Measurements from ENCODE around the gene JADE1.

Gene JADE1

DNA sequence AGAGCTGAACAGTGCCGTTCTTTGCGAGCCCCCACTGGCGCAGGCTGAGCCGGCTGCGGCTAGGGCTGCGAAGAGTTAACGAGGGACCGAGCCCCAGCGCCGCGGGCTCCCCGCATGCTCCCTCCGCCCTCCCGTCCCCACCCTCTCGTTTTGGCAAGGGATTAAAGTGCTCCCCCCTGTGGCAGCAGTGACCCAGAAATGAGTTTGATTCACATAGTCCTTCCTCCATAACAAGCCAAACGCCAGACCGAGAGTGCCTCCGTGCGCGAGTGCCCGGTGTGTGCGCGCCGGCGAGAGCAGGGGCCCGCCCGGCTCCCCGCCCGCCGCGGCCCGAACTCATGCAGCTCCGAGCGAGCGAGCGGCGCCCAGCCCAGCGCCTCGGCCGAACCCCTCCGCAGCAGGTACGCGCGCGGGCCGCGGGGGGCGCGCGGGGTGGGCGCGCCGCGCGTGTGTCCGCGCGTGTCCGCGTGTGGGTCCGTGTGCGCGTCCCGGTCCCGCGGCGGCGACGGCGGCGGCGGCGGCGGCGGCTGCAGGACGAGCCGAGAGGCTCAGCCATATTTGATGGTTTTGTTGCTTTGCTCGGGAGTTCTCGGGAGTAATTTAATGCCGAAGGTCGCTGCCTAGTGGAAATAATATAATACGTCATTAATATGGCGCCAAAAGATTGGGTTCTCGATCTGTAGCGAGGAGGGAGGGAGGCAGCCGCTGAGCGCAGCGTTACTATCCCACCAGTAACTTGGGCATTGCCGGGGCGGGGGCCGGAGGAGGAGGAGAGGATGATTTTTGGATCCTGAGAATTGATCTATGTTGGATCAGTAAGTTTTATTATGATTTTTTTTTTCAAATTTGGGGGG lies at the start of gene JADE1:
Gene JADE1, plus strand, starts transcription at position 224 of the 854 bp plus-strand sequence. CDS start 22,059 bp downstream, outside the sequence.
- DNase-seq, result peak; percentile 84

DNA sequence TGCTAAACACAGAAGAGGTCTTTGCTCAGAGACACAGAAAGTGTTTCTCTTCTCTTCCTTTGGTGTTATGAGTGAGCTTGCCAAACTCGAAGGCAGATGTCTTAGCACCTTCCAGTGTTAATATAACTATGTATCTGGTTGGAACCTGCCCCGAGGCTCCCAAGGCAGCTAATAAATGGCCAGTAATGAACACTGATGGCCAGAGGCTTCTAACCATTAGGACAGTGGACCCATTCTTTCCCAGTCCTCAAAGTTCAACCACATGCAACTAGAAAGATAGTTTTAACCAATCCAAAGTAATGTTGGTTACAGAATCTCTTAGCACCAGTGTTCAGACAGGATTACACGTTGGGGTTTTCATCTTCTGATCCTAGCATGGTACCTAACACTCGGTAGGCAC lies 42.7 kb upstream of the JADE1 start:
- DNase-seq, result no peak

GRCh38 chr4:128768373-128768996 lies 41.0 kb upstream of the JADE1 start:
- no peak for DNase-seq

GRCh38 chr4:128769011-128769410 lies 40.5 kb upstream of the JADE1 start:
- no peak for DNase-seq

DNA sequence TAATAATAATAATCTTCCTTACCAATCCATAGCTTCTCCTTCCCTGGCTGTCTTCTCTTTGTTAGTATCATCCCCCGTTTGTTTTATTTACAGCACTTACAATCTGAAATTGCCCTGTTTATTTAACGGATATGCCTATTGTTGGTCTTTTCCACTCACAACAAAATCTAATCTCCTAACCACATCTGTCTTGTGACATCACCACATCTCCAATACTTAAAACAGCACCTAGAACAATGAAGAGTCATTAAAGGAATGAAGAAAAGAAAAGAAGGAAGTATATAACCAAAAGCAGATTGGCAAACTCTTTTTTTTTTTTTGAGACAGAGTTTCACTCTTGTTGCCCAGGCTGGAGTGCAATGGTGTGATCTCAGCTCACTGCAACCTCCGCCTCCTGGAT lies 38.7 kb upstream of the JADE1 start:
- DNase-seq, result no peak

DNA sequence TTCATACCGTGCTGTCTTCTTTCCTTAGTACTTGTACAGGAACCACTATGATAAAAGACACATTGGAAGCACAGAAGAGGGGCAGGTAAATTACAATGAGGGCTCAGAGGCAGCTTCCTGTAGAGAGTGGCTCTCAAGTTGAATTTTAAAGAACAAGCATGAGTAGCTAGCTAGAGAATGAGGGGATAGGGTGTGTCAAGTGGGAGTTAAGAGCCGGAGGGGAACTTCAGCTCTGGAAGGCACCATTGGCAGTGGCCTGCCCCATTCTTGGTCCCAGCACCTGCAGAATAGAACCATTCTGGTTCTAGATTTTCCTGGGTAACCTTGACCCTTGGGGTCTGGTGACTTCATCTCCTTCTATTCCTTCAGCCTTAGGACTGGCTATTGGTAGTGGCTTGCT lies 34.0 kb upstream of the JADE1 start:
- no peak for DNase-seq

GRCh38 chr4:128775916-128776315 lies 33.6 kb upstream of the JADE1 start:
- no peak for DNase-seq

DNA sequence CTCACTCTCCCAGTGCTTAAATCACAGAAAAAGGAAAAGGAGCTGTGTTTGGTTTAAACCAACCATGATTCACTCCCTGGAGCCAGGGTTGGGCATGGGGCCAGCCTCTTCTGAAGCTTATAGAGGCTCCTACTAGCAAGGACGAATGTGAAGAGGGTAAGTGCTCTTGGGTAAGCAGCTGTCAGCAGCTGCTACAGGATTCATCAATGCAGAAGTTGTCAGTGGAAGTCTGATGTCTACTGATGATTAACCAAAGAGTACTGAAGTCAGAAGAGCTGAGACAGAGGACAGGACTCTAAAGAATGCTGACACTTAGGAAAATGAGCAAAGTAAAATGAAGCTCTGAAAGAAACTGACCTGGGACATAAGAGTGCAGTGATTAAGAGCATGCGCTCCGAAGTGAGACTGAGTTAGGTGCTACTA lies 32.7 kb upstream of the JADE1 start:
- DNase-seq, result no peak

DNA sequence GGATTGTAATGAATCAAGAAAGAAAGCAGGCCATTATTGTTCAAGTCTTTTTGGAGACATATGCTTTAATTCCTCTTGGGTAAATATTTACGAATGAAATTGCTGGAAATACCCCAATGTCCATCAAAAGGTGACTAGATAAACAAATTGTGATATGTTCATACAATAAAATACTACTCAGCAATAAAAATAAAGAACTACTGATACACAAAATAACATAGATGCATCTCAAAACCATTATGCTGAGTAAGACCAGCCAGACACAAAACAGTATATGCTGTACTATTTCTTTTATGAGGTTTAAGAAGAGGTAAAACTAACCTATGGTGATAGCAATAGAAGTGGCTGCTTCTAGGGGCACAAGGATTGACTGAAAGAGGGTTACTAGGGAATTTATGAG lies 28.8 kb upstream of the JADE1 start:
- DNase-seq, result no peak

GRCh38 chr4:128782076-128782715 lies 27.3 kb upstream of the JADE1 start:
- no peak for DNase-seq

GRCh38 chr4:128782875-128783614 lies 26.5 kb upstream of the JADE1 start:
- no peak for DNase-seq

- no peak for DNase-seq
Observed at GRCh38 chr4:128787509-128788311, 21.8 kb upstream of the JADE1 start.

DNA sequence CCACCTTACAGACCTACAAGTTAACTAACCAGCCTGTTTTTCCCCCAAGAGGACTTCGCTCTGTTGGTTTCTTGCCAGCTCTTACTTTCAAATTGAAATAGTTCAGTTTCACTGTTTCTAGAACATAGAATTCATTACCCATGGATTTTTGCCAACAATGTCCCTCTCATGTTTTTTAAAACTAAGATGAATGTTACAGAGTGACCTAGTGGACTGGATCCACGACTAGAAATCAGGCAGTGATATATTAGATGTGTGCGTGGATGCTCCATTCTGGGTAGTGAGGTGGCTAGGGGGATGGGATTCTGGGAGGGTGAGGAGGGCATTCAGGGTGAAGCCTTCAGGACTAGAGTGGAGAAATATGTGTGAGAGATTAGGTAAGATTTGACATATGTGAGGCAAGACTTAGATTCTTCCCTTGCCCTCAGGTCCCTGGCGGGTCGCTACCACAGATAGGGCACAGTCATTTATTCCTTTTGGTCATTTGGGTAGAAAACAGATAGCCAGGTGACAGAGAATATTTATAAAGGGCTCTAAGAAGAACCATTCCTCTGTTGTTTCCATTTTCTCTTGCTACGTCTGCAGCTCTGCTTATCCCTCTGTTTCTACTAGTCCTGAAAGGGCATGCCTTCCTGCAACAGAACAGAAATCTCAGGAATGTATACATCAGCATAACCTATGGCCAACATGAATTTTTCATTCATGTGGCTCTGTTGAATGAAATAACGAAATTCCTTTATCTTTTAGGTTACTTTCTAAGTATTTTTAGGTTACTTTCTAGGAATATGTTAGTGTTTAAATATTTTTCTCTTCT lies 15.4 kb upstream of the JADE1 start:
- DNase-seq, result no peak

GRCh38 chr4:128796934-128797333 lies 12.6 kb upstream of the JADE1 start:
- DNase-seq, result no peak

DNA sequence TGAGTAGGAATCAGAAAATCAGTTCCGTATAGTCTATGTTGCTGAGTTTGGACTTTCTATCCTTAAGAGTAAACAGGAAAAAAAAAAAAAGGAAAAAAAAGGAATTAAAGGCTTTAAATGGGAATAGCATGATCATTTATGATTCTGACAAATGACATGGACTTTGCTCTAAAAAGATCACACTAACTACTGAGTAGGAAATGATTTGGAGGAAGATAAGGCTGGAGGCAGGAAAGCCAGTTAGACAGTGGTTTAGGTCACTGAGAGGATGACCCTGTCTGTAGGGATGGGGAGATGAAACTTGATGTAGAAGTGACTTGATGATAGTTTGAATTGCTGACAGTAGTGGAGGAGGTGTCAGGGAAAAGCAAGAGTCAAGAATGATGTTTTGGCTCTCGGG lies 9.2 kb upstream of the JADE1 start:
- no peak for DNase-seq

- DNase-seq, result no peak
Observed at GRCh38 chr4:128800701-128801284, 8.7 kb upstream of the JADE1 start.

DNA sequence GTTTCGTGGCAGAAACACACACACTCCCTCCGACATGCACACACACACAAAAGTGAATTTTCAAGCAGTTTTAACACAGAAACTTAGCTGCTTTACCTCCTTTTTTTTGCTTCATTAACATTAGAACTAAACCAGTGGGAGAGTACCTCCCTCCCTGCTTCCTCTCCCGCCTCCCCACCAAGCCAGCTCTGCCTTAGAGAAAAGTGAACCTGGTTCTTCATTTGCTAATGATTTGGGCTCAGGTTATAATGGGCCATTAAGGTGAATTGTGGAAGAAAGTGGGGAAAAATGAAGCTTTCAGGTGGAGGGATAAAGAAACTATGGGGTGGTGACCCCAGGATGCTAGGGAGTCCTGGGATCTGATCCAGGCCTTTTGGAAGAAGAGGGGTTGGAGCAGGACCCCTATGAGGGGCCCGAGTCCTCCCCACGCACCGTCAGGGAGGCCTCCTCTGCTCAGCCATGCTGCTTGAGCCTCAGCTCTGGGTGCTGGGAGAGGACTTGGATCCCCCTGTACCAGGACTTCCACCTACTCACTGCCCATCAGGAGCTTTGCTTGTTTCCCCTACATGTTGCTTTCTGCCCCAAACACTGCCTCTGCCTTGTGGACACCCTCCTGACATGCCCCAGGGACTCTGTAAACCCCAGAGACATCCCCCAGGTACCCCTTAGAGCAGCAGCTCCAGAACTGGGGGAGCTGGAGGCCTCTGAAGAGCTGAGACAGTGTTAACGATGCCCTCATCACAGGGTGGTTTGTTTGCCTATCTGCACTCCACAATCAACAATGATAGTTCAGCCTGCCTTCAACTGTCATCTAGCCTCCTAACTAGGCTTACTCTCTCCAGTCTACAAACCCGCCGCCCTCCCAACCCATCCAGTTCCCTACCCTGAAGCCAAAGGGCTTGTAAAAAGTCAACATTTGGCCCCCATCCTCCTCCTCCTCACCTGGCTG lies 6.5 kb upstream of the JADE1 start:
- DNase-seq, result no peak

DNA sequence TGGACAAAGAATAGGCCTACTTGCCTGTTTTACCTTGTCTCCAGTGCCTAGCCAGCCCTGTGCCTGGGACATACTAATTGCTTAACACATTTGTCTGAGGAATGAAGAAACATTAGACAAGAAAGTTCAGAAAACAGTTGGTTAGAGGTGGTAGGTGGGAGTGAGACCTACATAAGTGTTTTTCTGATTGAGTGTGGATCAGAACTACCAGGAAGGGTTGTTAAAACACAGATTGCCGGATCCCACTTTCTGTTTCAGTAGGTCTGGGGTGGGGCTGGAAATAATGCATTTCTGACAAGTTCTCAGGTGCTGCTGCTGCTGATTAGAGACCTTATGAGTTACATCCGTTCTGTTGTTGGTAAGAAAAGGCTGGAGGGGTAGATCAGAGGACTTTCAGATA lies 5.7 kb upstream of the JADE1 start:
- DNase-seq, result no peak

DNA sequence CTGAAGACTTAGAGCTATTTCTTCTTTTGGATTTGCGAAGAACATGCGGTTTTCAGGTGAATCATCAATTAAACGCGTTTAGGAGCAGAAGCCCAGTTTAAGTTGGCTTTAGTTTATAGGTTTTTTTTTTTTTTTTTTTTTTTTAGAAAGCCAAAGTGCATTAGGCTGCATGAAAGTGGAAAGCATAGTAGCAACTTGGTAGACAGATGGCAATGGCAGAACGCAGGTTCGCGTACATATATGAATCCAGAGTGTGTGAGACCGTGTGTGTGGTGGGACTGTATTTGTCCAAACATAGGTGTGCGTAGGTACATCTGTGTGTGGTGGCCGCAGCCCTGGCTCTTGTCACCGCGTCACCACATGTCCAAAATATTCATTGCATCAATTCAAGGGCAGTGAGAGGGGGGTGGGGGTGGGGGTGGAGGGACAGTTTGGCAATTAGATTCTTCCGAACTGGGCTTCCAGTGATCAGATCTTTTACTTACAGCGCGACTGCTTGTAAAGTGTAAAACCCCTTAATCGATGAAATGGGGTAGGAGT lies 901 bp downstream of the JADE1 start:
- DNase-seq, result peak; percentile 54

Measured in NCI-H748 treated with DMSO at 0.1 percent for 48 hours (cell line).